OCI-LY1 (cell line): ENCODE measurements around the gene GRAMD1B.

Experiments used
- H2AFZ ChIP-seq: fragments of 200-600 bp; sonication (generic), shearing (Covaris generic); 2 replicates; pipeline ENCODE4 v1.6.0; 2014; ENCODE audit warnings: antibody characterized with exemption, mild to moderate bottlenecking, low read length
- H3F3A ChIP-seq: fragments of 200-600 bp; sonication (generic), shearing (Covaris generic); 2 replicates; pipeline ENCODE4 v1.6.0; 2014; ENCODE audit warnings: mild to moderate bottlenecking, antibody characterized with exemption, low read length, moderate library complexity; ENCODE audit not compliant: insufficient read depth
- H3K27ac ChIP-seq: fragments of 200-600 bp; sonication (generic); 2 replicates; pipeline ENCODE4 v1.5.1; 2014; ENCODE audit warnings: low read length, mixed run types, mild to moderate bottlenecking, low read depth; ENCODE audit not compliant: poor library complexity, severe bottlenecking
- H3K27me3 ChIP-seq: fragments of 200-600 bp; sonication (generic); 2 replicates; pipeline ENCODE4 v1.6.0; 2014; ENCODE audit warnings: antibody characterized with exemption, mild to moderate bottlenecking, low read length, moderate library complexity; ENCODE audit not compliant: insufficient read depth
- H3K36me3 ChIP-seq: fragments of 200-600 bp; sonication (generic); 2 replicates; pipeline ENCODE4 v1.6.1; 2014; ENCODE audit warnings: mild to moderate bottlenecking, antibody characterized with exemption, low read length, moderate library complexity, mixed read lengths; ENCODE audit not compliant: insufficient read depth
- H3K4me1 ChIP-seq: fragments of 200-600 bp; sonication (generic); 2 replicates; pipeline ENCODE4 v1.5.1; 2014; ENCODE audit warnings: mild to moderate bottlenecking, low read length, moderate library complexity; ENCODE audit not compliant: insufficient read depth, severe bottlenecking
- H3K4me2 ChIP-seq: fragments of 200-600 bp; sonication (generic), shearing (Covaris generic); 2 replicates; pipeline ENCODE4 v1.6.1; 2014; ENCODE audit warnings: low read length
- H3K4me3 ChIP-seq: fragments of 200-600 bp; sonication (generic); 2 replicates; pipeline ENCODE4 v1.5.1; 2014; ENCODE audit warnings: low read length, low read depth, mild to moderate bottlenecking, mixed read lengths; ENCODE audit not compliant: poor library complexity, severe bottlenecking
- H3K79me2 ChIP-seq: fragments of 200-600 bp; shearing (Covaris generic); 2 replicates; pipeline ENCODE4 v1.6.1; 2016; ENCODE audit warnings: mixed run types, low read length, mixed read lengths; ENCODE audit not compliant: insufficient read depth
- H3K9ac ChIP-seq: fragments of 200-600 bp; sonication (generic), shearing (Covaris generic); 2 replicates; pipeline ENCODE4 v1.6.1; 2014; ENCODE audit warnings: mild to moderate bottlenecking, low read length, mixed read lengths
- H3K9me2 ChIP-seq: fragments of 200-600 bp; sonication (generic), shearing (Covaris generic); 2 replicates; pipeline ENCODE4 v1.6.1; 2014; ENCODE audit warnings: low read depth, mild to moderate bottlenecking, low read length, mixed read lengths
- H3K9me3 ChIP-seq: fragments of 200-600 bp; shearing (Covaris generic); 2 replicates; pipeline ENCODE4 v1.6.1; 2014; ENCODE audit warnings: low read length, mixed read lengths
- H4K20me1 ChIP-seq: fragments of 200-600 bp; sonication (generic), shearing (Covaris generic); 2 replicates; pipeline ENCODE4 v1.6.0; 2016; ENCODE audit warnings: mild to moderate bottlenecking, low read length; ENCODE audit not compliant: insufficient read depth
- CTCF ChIP-seq: fragments of 200-600 bp; sonication (generic), shearing (Covaris generic); IDR thresholded peaks from 2 replicates; pipeline ENCODE4 v1.5.1; 2017; ENCODE audit warnings: mild to moderate bottlenecking, antibody characterized with exemption, low read length, moderate library complexity, mixed read lengths
- EZH2 ChIP-seq: fragments of 200-600 bp; sonication (generic), shearing (Covaris generic); IDR thresholded peaks from 2 replicates; pipeline ENCODE4 v1.8.0; 2017; ENCODE audit warnings: borderline replicate concordance, mixed run types, mild to moderate bottlenecking, antibody characterized with exemption, low read length, moderate library complexity, mixed read lengths

Gene GRAMD1B

GRCh38 chr11:123472236-123472935 lies 42.3 kb downstream of the GRAMD1B start:
- Histone ChIP-seq H3K9me2 (no peaks in the 10 kb centered on the region), H3K36me3 (no peaks in the 10 kb centered on the region), H4K20me1 (no peaks in the 10 kb centered on the region), H3K4me1 (no peaks in the 10 kb centered on the region), H3K79me2 (no peaks in the 10 kb centered on the region), H3K4me3 (no peak overlapping the region), H3K27ac (no peak overlapping the region), H2AFZ (no peak overlapping the region), H3F3A (no peaks in the 10 kb centered on the region), H3K9me3 (no peaks in the 10 kb centered on the region), H3K9ac (no peak overlapping the region), H3K27me3 (no peaks in the 10 kb centered on the region), H3K4me2 (no peak overlapping the region)
- TF ChIP-seq EZH2, result no peak
- TF ChIP-seq CTCF, result no peak

- H3K4me1 ChIP-seq, result no peaks in the 10 kb centered on the region
- no peaks in the 10 kb centered on the region for H3K9me3 ChIP-seq
- H3F3A ChIP-seq, result no peaks in the 10 kb centered on the region
- H3K9me2 ChIP-seq, result no peaks in the 10 kb centered on the region
- H3K4me2 ChIP-seq, result no peak overlapping the region
- no peak overlapping the region for H3K9ac ChIP-seq
- TF ChIP-seq CTCF (no peak), EZH2 (no peak)
- H3K79me2 ChIP-seq, result no peaks in the 10 kb centered on the region
- H3K4me3 ChIP-seq, result no peak overlapping the region
- no peak overlapping the region for H3K27ac ChIP-seq
- H2AFZ ChIP-seq, result no peak overlapping the region
- no peaks in the 10 kb centered on the region for H4K20me1 ChIP-seq
- H3K27me3 ChIP-seq, result no peaks in the 10 kb centered on the region
- H3K36me3 ChIP-seq, result no peaks in the 10 kb centered on the region
These were observed 44.0 kb downstream of the GRAMD1B start for GRCh38 chr11:123473941-123474677.

GRCh38 chr11:123474994-123475393 lies 44.9 kb downstream of the GRAMD1B start:
- no peak overlapping the region for H3K27ac ChIP-seq
- H3K9me2 ChIP-seq, result no peaks in the 10 kb centered on the region
- H3K4me2 ChIP-seq, result no peak overlapping the region
- no peaks in the 10 kb centered on the region for H3K27me3 ChIP-seq
- H2AFZ ChIP-seq, result no peak overlapping the region
- no peaks in the 10 kb centered on the region for H4K20me1 ChIP-seq
- H3K9ac ChIP-seq, result no peak overlapping the region
- no peak overlapping the region for H3K4me3 ChIP-seq
- no peaks in the 10 kb centered on the region for H3K36me3 ChIP-seq
- H3K9me3 ChIP-seq, result no peaks in the 10 kb centered on the region
- H3K79me2 ChIP-seq, result no peaks in the 10 kb centered on the region
- no peaks in the 10 kb centered on the region for H3K4me1 ChIP-seq
- TF ChIP-seq CTCF (no peak), EZH2 (no peak)
- H3F3A ChIP-seq, result no peaks in the 10 kb centered on the region
